ENCODE measurements around the gene TCAP.
"Not testable (repeated sequence)": the region's sequence is repeated elsewhere in the genome, so short reads cannot be mapped to it uniquely, and the experiment has no call there.

The TCAP gene

GRCh38 chr17:39684369-39685192 is 19.4 kb downstream of the TCAP start:
- no peak for DNase-seq

GRCh38 chr17:39687101-39687545 is 22.0 kb downstream of the TCAP start:
- no peak for DNase-seq

- peak; percentile 84 to 85 for DNase-seq
These were observed 22.7 kb downstream of the TCAP start, which contains the start of gene PGAP3 for GRCh38 chr17:39687546-39688474. Gene PGAP3 (minus strand): TSS chr17:39688057. CDS start chr17:39688014, 43 bp downstream.

GRCh38 chr17:39688475-39688835 is 23.3 kb downstream of the TCAP start:
- DNase-seq, result no peak

GRCh38 chr17:39688945-39689344 is 23.8 kb downstream of the TCAP start:
- no peak for DNase-seq

- DNase-seq, result no peak
These were observed 29.4 kb downstream of the TCAP start for GRCh38 chr17:39694593-39694992.

- DNase-seq, result no peak
These were observed 29.9 kb downstream of the TCAP start for GRCh38 chr17:39695089-39695474.

GRCh38 chr17:39696731-39697130 is 31.6 kb downstream of the TCAP start:
- DNase-seq, result no peak

- no peak for DNase-seq
These were observed 32.8 kb downstream of the TCAP start for GRCh38 chr17:39697961-39698360.

- DNase-seq, result not testable (repeated sequence)
These were observed 34.1 kb downstream of the TCAP start for GRCh38 chr17:39699157-39699817.

GRCh38 chr17:39699818-39700147 is 34.6 kb downstream of the TCAP start, which contains the start of gene ERBB2:
Gene ERBB2 (plus strand): TSS chr17:39700064. CDS start chr17:39700239, 175 bp downstream.
- DNase-seq, result no peak

GRCh38 chr17:39700148-39700987 is 35.2 kb downstream of the TCAP start:
- DNase-seq, result no peak

- no peak for DNase-seq
These were observed 36.0 kb downstream of the TCAP start for GRCh38 chr17:39701012-39701783.

- no peak for DNase-seq
These were observed 36.8 kb downstream of the TCAP start for GRCh38 chr17:39701784-39702422.

- no peak for DNase-seq
These were observed 38.0 kb downstream of the TCAP start for GRCh38 chr17:39702901-39703893.

GRCh38 chr17:39703913-39704312 is 38.8 kb downstream of the TCAP start:
- no peak for DNase-seq

- no peak for DNase-seq
These were observed 39.8 kb downstream of the TCAP start for GRCh38 chr17:39704821-39705551.

GRCh38 chr17:39705786-39706348 is 40.7 kb downstream of the TCAP start:
- no peak for DNase-seq

Measured in stimulated activated CD4-positive, alpha-beta T cell treated with anti-CD3 and anti-CD28 coated beads, Interleukin-2, amount 100 ng/mL, for 24 hours (primary cell).